Activated CD4-positive, alpha-beta memory T cell treated with anti-CD3 and anti-CD28 coated beads, Interleukin-2, amount 10 ng/mL, durations not matched to agents 7 days and 5 days (primary cell): ENCODE measurements around the gene SYK. TPM values are rescaled to one million over a fixed set of nuclear protein-coding genes. Genes with fewer than 3 reads are reported as not detected.

Experiments
- CTCF ChIA-PET: fragments of 350-600 bp; sonication (Branson Sonifier 250); formaldehyde crosslinking; loops from one replicate; lab custom pipeline; 2021; ENCODE audit warnings: antibody characterized with exemption, inconsistent platforms; lab: Charles Lee
- POLR2A ChIA-PET: fragments of 350-600 bp; sonication (Branson Sonifier 250); formaldehyde crosslinking; loops from one replicate; lab custom pipeline; 2021; ENCODE audit warnings: antibody characterized with exemption; lab: Charles Lee
- DNase-seq: peaks from one replicate; pipeline ENCODE4 v3.0.0-alpha.2; 2020
- H3K27ac Mint-ChIP-seq: one replicate; pipeline ENCODE4 v1.8.0; 2021; ENCODE audit warnings: mild to moderate bottlenecking, mixed read lengths
- H3K27me3 Mint-ChIP-seq: one replicate; pipeline ENCODE4 v1.8.0; 2021; ENCODE audit warnings: mixed read lengths
- H3K36me3 Mint-ChIP-seq: one replicate; pipeline ENCODE4 v1.8.0; 2021; ENCODE audit warnings: low read depth, mixed read lengths
- H3K4me1 Mint-ChIP-seq: one replicate; pipeline ENCODE4 v1.8.0; 2021; ENCODE audit warnings: mixed read lengths
- H3K4me3 Mint-ChIP-seq: one replicate; pipeline ENCODE4 v1.8.0; 2021; ENCODE audit warnings: mild to moderate bottlenecking, mixed read lengths
- H3K9me3 Mint-ChIP-seq: one replicate; pipeline ENCODE4 v1.8.0; 2021; ENCODE audit warnings: mixed read lengths
- total RNA-seq, 2 experiments: library from RNA; stranded (reverse); gene quantifications; one replicate each; pipeline ENCODE4 v1.2.3, GENCODE V29; 2021

The SYK gene
- total RNA-seq, 2 experiments from 2014 or later: not detected

DNA sequence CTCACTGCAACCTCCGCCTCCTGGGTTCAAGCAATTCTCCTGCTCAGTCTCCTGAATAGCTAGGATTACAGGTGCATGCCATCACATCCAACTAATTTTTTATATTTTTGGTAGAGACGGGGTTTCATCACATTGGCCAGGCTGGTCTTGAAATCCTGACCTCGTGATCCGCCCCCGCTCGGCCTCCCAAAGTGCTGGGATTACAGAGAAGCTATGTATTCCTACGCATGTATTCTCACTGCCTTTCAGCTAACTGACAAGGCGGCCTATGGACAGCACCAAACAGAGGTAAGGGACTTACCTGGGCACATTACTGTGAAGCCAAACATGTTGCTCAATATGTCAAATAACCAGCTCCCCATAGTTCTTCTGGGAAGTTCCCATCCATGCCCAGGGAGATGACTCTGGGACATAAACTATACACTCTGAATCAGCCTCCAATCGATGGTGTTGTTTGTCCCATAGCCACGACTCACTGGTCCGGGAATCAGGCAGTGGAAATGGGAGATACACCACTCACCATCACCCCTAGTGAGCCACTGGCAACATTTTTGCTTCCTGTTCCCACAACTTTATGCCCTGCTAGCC is 114.6 kb downstream of the SYK start:
- H3K27ac Mint-ChIP-seq: no peak overlapping the region
- POLR2A ChIA-PET: interaction anchor here (0.8 to 2.7 kb wide), 3 partner anchors 97 to 510 kb away, joined by 3 to 13 read pairs (median 3); no protein-coding TSS in a partner anchor
- no peak for DNase-seq
- H3K4me3 Mint-ChIP-seq: no peak overlapping the region
- H3K4me1 Mint-ChIP-seq: peaks cover 7% of the 10 kb centered on the region
- H3K27me3 Mint-ChIP-seq: no peaks in the 10 kb centered on the region
- no peaks in the 10 kb centered on the region for H3K36me3 Mint-ChIP-seq
- CTCF ChIA-PET: interaction anchor here (0.7 to 4.9 kb wide), 27 partner anchors 10 to 844 kb away, joined by 3 to 55 read pairs (median 5); partner anchors contain the start of gene NFIL3
- no peaks in the 10 kb centered on the region for H3K9me3 Mint-ChIP-seq

DNA sequence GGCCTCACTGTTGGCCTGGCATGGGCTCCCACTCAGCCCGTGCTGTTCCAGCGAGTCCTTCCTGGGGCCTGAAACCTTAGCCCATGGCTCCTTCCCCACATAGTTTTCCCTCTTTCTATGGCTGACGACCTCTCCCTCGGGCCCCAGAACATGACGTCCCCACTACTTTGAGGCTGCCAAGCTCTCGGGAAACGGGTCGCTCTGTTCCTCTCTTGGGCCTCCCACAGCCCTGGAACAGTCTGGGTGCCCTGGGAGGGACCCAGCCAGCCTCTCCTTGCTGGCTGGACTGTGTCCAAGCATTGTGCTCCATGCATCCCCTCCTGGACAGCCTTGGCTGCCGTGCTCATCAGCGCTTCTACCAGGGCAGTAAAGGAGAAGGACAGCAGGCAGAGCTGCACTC is 118.3 kb downstream of the SYK start:
- no peaks in the 10 kb centered on the region for H3K9me3 Mint-ChIP-seq
- H3K4me3 Mint-ChIP-seq: no peak overlapping the region
- H3K4me1 Mint-ChIP-seq: peaks cover 6% of the 10 kb centered on the region
- DNase-seq: no peak
- CTCF ChIA-PET: no interaction called here
- H3K27ac Mint-ChIP-seq: no peak overlapping the region
- POLR2A ChIA-PET: no interaction called here
- H3K27me3 Mint-ChIP-seq: no peaks in the 10 kb centered on the region
- H3K36me3 Mint-ChIP-seq: no peaks in the 10 kb centered on the region

DNA sequence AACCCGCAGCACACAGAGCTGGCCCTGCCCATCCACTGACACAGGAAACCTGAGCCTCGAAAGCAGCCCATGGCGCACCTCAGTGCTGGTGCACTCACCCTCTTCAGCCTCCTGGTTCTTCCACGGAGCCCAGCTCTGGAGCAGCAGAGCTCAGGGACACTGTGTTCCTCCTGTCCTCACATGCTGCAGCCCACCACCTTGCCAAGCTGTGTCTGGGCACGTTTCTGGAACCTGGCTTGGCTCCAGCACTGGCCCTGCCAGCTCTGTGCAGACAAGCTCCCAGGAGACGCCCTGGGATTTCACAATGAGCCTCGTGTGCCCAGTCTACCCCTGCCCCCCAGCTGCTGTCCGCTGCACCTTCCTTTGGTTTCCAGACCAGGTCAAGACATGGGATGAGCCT is 119.5 kb downstream of the SYK start:
- H3K4me3 Mint-ChIP-seq: no peak overlapping the region
- peaks cover 4% of the 10 kb centered on the region for H3K27me3 Mint-ChIP-seq
- H3K4me1 Mint-ChIP-seq: peaks cover 2% of the 10 kb centered on the region
- H3K27ac Mint-ChIP-seq: no peak overlapping the region
- no peaks in the 10 kb centered on the region for H3K9me3 Mint-ChIP-seq
- ChIA-PET CTCF (no interaction called here), POLR2A (no interaction called here)
- no peak for DNase-seq
- no peaks in the 10 kb centered on the region for H3K36me3 Mint-ChIP-seq

DNA sequence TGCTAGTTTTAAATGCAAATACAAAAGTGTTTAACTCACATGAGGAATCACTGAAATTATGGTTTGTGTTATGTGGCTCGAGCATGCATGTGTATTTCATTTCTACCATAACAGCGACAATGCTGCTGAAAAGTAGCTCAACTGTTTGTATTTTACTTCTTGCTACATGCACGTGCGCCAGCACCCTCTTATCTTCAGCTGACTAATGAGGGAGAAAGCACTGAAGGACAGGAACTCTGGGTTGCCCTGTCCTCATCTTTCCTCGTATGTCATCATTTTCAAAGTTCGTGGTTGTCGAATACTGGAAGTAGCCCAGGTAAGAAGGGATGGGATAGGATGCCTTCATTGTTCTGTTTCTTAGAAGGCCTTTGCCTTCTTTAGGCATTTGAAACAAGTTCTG is 120.3 kb downstream of the SYK start:
- Mint-ChIP-seq H3K36me3 (no peaks in the 10 kb centered on the region), H3K27ac (no peak overlapping the region), H3K27me3 (peaks cover 4% of the 10 kb centered on the region), H3K4me1 (peaks cover 2% of the 10 kb centered on the region), H3K4me3 (no peak overlapping the region), H3K9me3 (no peaks in the 10 kb centered on the region)
- POLR2A ChIA-PET: no interaction called here
- CTCF ChIA-PET: no interaction called here
- no peak for DNase-seq

DNA sequence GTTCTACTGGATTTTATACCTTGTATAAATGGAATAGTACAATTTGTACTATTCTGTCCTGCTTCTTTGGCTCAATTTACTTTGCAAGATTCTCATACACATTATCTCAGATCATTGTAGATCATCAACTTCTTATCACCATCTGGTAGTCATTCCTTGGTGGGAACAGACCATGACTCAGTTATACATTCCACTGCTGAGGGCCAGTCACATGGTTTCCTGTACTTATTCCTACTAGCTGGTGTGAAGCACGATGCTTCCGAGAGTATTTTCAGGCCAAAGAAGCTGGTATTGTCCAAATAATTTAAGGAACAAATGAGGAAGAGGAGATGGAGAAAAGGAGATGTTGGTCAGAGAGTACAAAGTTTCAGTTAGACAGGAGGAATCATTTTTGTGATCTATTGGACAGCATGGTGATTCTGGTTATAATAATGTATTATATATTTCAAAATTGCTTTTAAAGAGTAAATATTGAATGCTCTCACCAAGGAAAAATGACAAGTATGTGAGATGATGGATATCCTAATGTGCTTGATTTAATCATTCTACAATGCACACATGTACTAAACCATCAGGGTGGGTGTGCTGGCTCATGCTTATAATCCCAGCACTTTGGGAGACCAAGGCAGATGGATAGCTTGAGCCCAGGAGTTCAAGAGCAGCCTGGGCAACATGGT is 124.1 kb downstream of the SYK start:
- Mint-ChIP-seq H3K27ac (no peak overlapping the region), H3K4me1 (peaks cover 6% of the 10 kb centered on the region), H3K4me3 (no peak overlapping the region), H3K36me3 (no peaks in the 10 kb centered on the region), H3K9me3 (no peaks in the 10 kb centered on the region), H3K27me3 (peaks cover 8% of the 10 kb centered on the region)
- DNase-seq: no peak
- ChIA-PET POLR2A (interaction anchor here (0.7 kb wide), 1 partner anchor 780 kb away, joined by 3 read pairs; no protein-coding TSS in a partner anchor), CTCF (interaction anchor here (1.9 kb wide), 1 partner anchor 11 kb away, joined by 4 read pairs; no protein-coding TSS in a partner anchor)

DNA sequence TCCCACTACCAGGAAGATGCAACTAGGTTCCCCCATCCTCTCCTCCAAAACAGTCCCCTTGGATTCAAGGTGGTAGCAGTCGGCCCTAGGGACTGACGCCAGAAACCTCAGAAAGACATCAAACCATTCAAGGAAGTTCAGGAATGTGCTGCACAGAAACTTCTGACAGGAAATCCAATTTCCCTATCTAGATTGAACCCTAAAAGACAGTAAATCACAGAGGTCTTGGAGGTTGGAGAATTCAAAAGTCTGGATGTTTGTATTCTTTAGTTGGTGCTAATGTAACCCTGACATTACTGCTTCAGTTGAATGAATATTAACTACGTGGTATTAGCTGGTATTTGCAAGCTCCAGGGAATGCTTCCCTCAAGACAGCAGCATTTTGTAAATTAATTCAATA is 125.3 kb downstream of the SYK start:
- CTCF ChIA-PET: interaction anchor here (1.9 kb wide), 1 partner anchor 12 kb away, joined by 4 read pairs; no protein-coding TSS in a partner anchor
- POLR2A ChIA-PET: no interaction called here
- Mint-ChIP-seq H3K4me1 (peaks cover 6% of the 10 kb centered on the region), H3K27me3 (peaks cover 15% of the 10 kb centered on the region), H3K4me3 (no peak overlapping the region), H3K9me3 (no peaks in the 10 kb centered on the region), H3K36me3 (no peaks in the 10 kb centered on the region), H3K27ac (no peak overlapping the region)
- DNase-seq: no peak

DNA sequence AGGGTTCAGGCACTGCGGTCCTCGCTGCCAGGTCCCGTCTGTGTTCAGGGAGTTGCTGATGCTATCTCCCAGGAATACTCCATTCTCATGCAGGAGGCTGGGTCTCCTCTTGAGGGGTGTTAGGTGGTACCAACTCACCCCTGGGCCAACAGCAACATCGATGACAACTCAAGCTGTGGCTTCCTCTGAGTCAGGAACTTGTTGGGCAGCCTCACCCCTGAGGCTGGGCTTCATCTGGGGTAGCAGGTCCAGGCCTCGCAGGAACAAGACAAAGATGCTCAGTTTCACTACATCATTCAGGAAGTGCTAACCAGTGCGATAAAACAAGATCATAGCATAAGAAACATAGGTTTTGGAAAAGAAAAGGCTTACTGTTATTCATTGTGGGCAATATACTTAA is 125.9 kb downstream of the SYK start:
- ChIA-PET CTCF (no interaction called here), POLR2A (no interaction called here)
- peaks cover 6% of the 10 kb centered on the region for H3K4me1 Mint-ChIP-seq
- H3K36me3 Mint-ChIP-seq: no peaks in the 10 kb centered on the region
- peaks cover 15% of the 10 kb centered on the region for H3K27me3 Mint-ChIP-seq
- no peak overlapping the region for H3K27ac Mint-ChIP-seq
- DNase-seq: no peak
- no peaks in the 10 kb centered on the region for H3K9me3 Mint-ChIP-seq
- no peak overlapping the region for H3K4me3 Mint-ChIP-seq

DNA sequence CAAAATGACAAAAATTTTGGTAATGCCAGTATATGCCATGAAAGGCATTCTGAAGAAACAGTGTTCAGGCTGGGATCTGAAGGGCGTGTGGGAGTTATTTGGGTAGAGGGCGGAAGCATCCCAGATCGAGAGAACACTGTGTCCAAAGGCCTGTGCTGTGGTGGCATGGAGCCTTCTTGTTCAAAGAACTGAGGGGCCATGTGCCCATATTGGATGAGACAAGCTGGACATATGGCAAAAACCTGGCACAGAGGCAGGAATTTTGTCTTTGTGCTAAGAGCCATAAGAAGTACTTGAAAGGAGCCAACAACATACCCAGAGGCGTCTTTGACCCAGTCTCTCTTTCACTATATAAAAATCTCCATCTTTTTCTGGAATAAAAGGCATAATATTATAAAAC is 128.0 kb downstream of the SYK start:
- H3K27ac Mint-ChIP-seq: no peak overlapping the region
- ChIA-PET CTCF (interaction anchor here (1.1 kb wide), 1 partner anchor 503 kb away, joined by 3 read pairs; no protein-coding TSS in a partner anchor), POLR2A (no interaction called here)
- H3K4me3 Mint-ChIP-seq: no peak overlapping the region
- H3K9me3 Mint-ChIP-seq: no peaks in the 10 kb centered on the region
- no peak for DNase-seq
- H3K4me1 Mint-ChIP-seq: peaks cover 4% of the 10 kb centered on the region
- H3K36me3 Mint-ChIP-seq: no peaks in the 10 kb centered on the region
- peaks cover 17% of the 10 kb centered on the region for H3K27me3 Mint-ChIP-seq

DNA sequence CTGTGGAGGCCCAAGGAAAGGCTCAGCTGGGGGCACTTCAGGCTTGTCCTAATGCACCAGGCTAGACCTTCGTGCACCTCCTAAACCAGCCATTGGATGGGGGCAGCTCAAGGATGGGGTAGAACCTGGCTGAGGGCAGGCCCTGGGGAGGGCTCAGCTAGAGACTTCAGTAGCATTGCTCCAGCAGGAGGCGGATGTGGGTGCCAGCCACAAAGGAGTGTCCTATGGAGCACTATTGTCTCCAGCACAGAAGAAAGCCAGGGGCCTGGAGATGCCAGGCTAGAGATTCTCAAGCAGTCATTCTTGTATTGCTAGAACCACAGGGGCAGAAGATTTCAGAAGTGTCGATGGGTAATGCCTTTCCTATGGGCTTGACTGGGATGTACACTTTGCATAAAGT is 131.8 kb downstream of the SYK start:
- DNase-seq: no peak

DNA sequence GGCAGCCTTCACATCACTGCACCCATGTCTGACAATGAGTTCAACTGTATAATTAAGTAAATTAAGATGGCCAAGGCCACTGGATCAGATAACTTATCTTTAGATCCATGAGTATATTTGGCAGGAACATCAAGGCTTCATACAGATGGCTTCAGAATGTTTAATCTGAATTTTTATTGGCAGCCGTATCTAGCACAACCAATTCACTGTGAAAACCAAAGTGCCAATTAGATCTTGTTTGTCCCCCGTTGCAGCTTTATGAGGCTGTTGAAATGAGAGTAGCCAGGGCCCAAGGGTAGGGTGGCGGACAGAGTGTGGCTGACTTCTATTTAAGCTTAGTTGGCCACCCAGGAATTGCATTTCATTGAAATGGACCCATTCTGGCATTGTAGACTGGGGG is 137.7 kb downstream of the SYK start:
- H3K4me1 Mint-ChIP-seq: peaks cover 7% of the 10 kb centered on the region
- H3K36me3 Mint-ChIP-seq: no peaks in the 10 kb centered on the region
- DNase-seq: no peak
- CTCF ChIA-PET: no interaction called here
- H3K4me3 Mint-ChIP-seq: no peak overlapping the region
- H3K27ac Mint-ChIP-seq: no peak overlapping the region
- peaks cover 2% of the 10 kb centered on the region for H3K9me3 Mint-ChIP-seq
- POLR2A ChIA-PET: no interaction called here
- peaks cover 25% of the 10 kb centered on the region for H3K27me3 Mint-ChIP-seq

More for the DNA sequence above, 131.8 kb downstream of the SYK start:
- H3K27me3 Mint-ChIP-seq: peaks cover 17% of the 10 kb centered on the region
- POLR2A ChIA-PET: no interaction called here
- H3K4me1 Mint-ChIP-seq: peaks cover 7% of the 10 kb centered on the region
- H3K4me3 Mint-ChIP-seq: no peak overlapping the region
- CTCF ChIA-PET: no interaction called here
- H3K9me3 Mint-ChIP-seq: no peaks in the 10 kb centered on the region
- no peak overlapping the region for H3K27ac Mint-ChIP-seq
- H3K36me3 Mint-ChIP-seq: no peaks in the 10 kb centered on the region

DNA sequence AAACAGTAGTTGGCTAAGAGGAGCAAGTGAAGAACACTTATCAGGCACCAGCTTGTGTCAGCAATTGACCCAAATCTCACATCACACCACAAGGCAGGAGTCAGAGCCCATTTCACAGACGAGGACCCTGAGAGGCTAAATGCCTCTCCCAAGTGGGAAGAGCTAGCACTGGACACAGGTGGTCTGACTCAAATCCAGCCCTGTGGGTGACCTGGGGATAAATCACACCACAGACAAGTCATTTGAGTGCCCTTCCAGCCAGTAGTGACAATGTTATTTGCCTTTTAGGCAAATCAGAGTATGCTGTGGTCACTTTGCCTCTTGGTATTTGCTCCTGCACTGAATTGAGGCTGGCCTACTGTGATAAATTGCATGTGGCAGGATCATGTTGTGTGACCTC is 138.7 kb downstream of the SYK start:
- H3K27ac Mint-ChIP-seq: no peak overlapping the region
- POLR2A ChIA-PET: no interaction called here
- peaks cover 2% of the 10 kb centered on the region for H3K9me3 Mint-ChIP-seq
- H3K36me3 Mint-ChIP-seq: no peaks in the 10 kb centered on the region
- peaks cover 1% of the 10 kb centered on the region for H3K4me1 Mint-ChIP-seq
- no peak overlapping the region for H3K4me3 Mint-ChIP-seq
- peaks cover 22% of the 10 kb centered on the region for H3K27me3 Mint-ChIP-seq
- CTCF ChIA-PET: no interaction called here
- no peak for DNase-seq

DNA sequence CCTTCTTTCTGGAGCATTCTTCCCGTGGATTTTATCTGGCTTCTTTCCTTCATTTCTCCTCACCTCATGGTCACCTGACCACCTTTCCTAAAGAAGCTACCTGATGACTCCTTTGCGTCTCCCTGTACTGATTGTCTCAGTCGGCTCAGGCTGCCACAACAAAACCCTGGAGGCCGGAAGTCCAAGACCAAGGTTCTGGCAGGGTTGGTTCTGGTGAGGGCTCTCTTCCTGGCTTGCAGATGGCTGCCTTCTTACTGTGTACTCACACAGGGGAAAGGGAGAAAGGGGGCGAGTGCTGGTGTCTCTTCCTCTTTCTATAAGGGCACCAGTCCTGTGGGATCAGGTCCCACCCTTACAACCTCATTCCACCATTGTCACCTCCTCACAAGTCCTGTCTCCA is 140.0 kb downstream of the SYK start:
- POLR2A ChIA-PET: no interaction called here
- H3K9me3 Mint-ChIP-seq: peaks cover 2% of the 10 kb centered on the region
- H3K27ac Mint-ChIP-seq: no peak overlapping the region
- DNase-seq: no peak
- H3K4me1 Mint-ChIP-seq: no peaks in the 10 kb centered on the region
- no peaks in the 10 kb centered on the region for H3K36me3 Mint-ChIP-seq
- H3K27me3 Mint-ChIP-seq: peaks cover 29% of the 10 kb centered on the region
- H3K4me3 Mint-ChIP-seq: no peak overlapping the region
- CTCF ChIA-PET: no interaction called here

DNA sequence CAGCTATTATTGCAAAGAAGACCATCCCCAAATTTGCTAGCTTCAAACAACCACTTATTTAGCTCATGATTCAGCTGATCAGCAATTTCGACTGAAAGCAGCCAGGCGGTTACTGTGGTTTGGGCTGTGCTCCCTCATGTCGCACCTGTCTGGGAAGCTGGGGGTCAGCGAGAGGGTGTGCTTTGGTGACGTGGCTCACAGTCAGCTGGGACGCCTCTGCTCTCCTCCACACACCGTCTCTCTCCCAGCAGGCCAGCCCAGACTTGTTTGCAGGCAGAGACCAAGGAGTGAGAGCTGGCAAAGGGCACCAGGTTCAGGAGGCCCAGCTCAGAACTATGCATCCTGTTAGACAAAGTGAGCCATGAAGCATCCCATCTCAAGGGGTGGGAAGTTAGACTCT is 140.9 kb downstream of the SYK start:
- H3K4me3 Mint-ChIP-seq: no peak overlapping the region
- CTCF ChIA-PET: interaction anchor here (1.3 kb wide), 1 partner anchor 27 kb away, joined by 5 read pairs; no protein-coding TSS in a partner anchor

More for the DNA sequence above, 140.9 kb downstream of the SYK start:
- DNase-seq: no peak
- no peaks in the 10 kb centered on the region for H3K36me3 Mint-ChIP-seq
- no peaks in the 10 kb centered on the region for H3K4me1 Mint-ChIP-seq
- H3K27ac Mint-ChIP-seq: no peak overlapping the region
- peaks cover 2% of the 10 kb centered on the region for H3K9me3 Mint-ChIP-seq
- POLR2A ChIA-PET: no interaction called here
- H3K27me3 Mint-ChIP-seq: peaks cover 37% of the 10 kb centered on the region
